Esophagus muscularis mucosa (tissue), 4 donors: Measurements from ENCODE around the gene RCOR1. TPM values are rescaled to one million over a fixed set of nuclear protein-coding genes. Genes with fewer than 3 reads are reported as not detected.

Source experiments
- DNase-seq: peaks from one replicate; pipeline ENCODE4 v3.0.0-alpha.2; 2017; ENCODE audit errors: extremely low spot score
- H3K27ac ChIP-seq, 4 donors: fragments of 200-600 bp; sonication (generic); replicated peaks in 1 of 4; 1 replicate in 3 of 4; 2 replicates in 1 of 4; pipeline ENCODE4 v1.5.1; 2016 to 2019; ENCODE audit warnings: mild to moderate bottlenecking in 1 of 4
- H3K27me3 ChIP-seq, 4 donors: fragments of 200-600 bp; sonication (generic); one replicate each; pipeline versions ENCODE4 v1.5.1 to v1.6.0; 2016 to 2019
- H3K36me3 ChIP-seq, 4 donors: fragments of 200-600 bp; sonication (generic); one replicate each; pipeline ENCODE4 v1.5.1; 2016 to 2019
- H3K4me1 ChIP-seq, 4 donors: fragments of 200-600 bp; sonication (generic); one replicate each; pipeline ENCODE4 v1.5.1; 2016 to 2019
- H3K4me3 ChIP-seq, 4 donors: fragments of 200-600 bp; sonication (generic); 1 replicate in 2 of 4; 2 replicates in 2 of 4; pipeline ENCODE4 v1.5.1; 2016 to 2019; ENCODE audit warnings: mild to moderate bottlenecking in 4 of 4, moderate library complexity in 1 of 4
- H3K9me3 ChIP-seq, 4 donors: fragments of 200-600 bp; sonication (generic); 1 replicate in 3 of 4; 2 replicates in 1 of 4; pipeline ENCODE4 v1.5.1; 2016 to 2019
- CTCF ChIP-seq, 3 experiments: fragments of 200-600 bp in 2 of 3; fragments of 450-650 bp in 1 of 3; sonication (generic) in 2 of 3; IDR thresholded peaks; one replicate each; pipeline ENCODE4 v1.5.1; 2017 to 2019; ENCODE audit warnings: antibody characterized with exemption in 3 of 3, mild to moderate bottlenecking in 2 of 3, moderate library complexity in 1 of 3
- EP300 ChIP-seq: sonication (generic); formaldehyde crosslinking; IDR thresholded peaks from one replicate; pipeline ENCODE4 v1.6.1; 2017; ENCODE audit warnings: antibody characterized with exemption
- POLR2A ChIP-seq: fragments of 450-650 bp; IDR thresholded peaks from one replicate; pipeline ENCODE4 v1.6.1; 2017; ENCODE audit warnings: antibody characterized with exemption, moderate library complexity, mild to moderate bottlenecking, low read depth
- POLR2AphosphoS5 ChIP-seq, 2 donors: sonication (generic); formaldehyde crosslinking; IDR thresholded peaks; one replicate each; pipeline ENCODE4 v1.6.1; 2017; ENCODE audit warnings: antibody characterized with exemption in 2 of 2
- WGBS: methylation state at CpG from one replicate; pipeline ENCODE4 v1.1.5; 2018; 5-methylcytosine and 5-hydroxymethylcytosine counted together
- intact Hi-C: fragments of 100-400 bp; cut with DNase I; formaldehyde crosslinking; loops from one replicate; pipeline ENCODE4 v1.15.1; 2023
- total RNA-seq, 4 donors: library from RNA; depleted of rRNA; stranded (reverse); fragments of >200 nt; gene quantifications; one replicate each; pipeline versions ENCODE4 v1.1.0 to v1.2.1, GENCODE V29; 2016

Gene RCOR1
- total RNA-seq, 4 donors from 2014 or later, result 12.9 to 14.8 (median 13.8) TPM

DNA sequence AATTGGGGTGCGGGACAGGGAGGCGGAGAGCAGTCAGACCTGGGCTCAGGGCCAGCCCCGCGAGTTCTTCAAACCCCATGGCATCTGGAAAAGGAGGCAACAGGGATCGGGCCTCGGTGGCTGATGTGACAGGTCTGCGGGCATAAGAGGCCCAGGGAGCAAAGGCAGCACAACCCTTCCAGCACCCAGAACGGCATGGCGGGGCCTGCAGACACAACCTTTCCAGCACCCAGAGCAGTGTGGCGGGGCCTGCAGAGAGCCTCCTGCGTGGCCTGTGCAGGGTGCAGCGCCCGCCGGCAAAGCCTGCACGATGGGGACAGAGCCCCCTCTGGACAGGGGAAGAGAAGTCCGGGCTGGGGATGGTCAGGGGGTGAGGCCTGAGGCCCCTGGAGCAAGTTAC, 158.6 kb downstream of the RCOR1 start:
- Histone ChIP-seq H3K27me3 (no peaks in the 10 kb centered on the region), H3K36me3 (peaks cover 0 to 11% (median 0%) of the 10 kb centered on the region in 4 donors), H3K4me1 (no peaks in the 10 kb centered on the region), H3K4me3 (no peak overlapping the region), H3K27ac (no peak overlapping the region), H3K9me3 (no peaks in the 10 kb centered on the region)
- DNase-seq, result no peak
- 93% methylated on average over 13 of the region's 16 CpGs for WGBS
- intact Hi-C loops, result no loop called here
- no peak for TF ChIP-seq CTCF (IDR thresholded peaks at IDR 0.05)
- TF ChIP-seq POLR2A, result no peak
- TF ChIP-seq POLR2AphosphoS5 (IDR thresholded peaks at IDR 0.05), result no peak
- no peak for TF ChIP-seq EP300

GRCh38 chr14:102752239-102752847, 159.9 kb downstream of the RCOR1 start:
- no peak overlapping the region for H3K4me3 ChIP-seq
- H3K27me3 ChIP-seq, result peaks cover 0 to 2% (median 0%) of the 10 kb centered on the region in 4 donors
- intact Hi-C loops, result no loop called here
- no peaks in the 10 kb centered on the region for H3K9me3 ChIP-seq
- peaks cover 0 to 8% (median 0%) of the 10 kb centered on the region in 4 donors for H3K36me3 ChIP-seq
- no peak for DNase-seq
- TF ChIP-seq POLR2A, result no peak
- TF ChIP-seq EP300, result no peak
- no peak for TF ChIP-seq CTCF (IDR thresholded peaks at IDR 0.05)
- TF ChIP-seq POLR2AphosphoS5 (IDR thresholded peaks at IDR 0.05), result no peak
- 77% methylated on average over 4 of the region's 14 CpGs for whole genome bisulfite sequencing
- no peak overlapping the region for H3K27ac ChIP-seq
- no peaks in the 10 kb centered on the region for H3K4me1 ChIP-seq

GRCh38 chr14:102754370-102755262, 162.2 kb downstream of the RCOR1 start:
- Histone ChIP-seq H3K4me1 (no peaks in the 10 kb centered on the region), H3K9me3 (no peaks in the 10 kb centered on the region), H3K27me3 (peaks cover 0 to 8% (median 0%) of the 10 kb centered on the region in 4 donors), H3K36me3 (peaks cover 0 to 3% (median 0%) of the 10 kb centered on the region in 4 donors), H3K4me3 (no peak overlapping the region), H3K27ac (no peak overlapping the region)
- no peak for DNase-seq
- TF ChIP-seq POLR2AphosphoS5 (IDR thresholded peaks at IDR 0.05), result no peak
- TF ChIP-seq POLR2A, result no peak
- TF ChIP-seq EP300, result no peak
- TF ChIP-seq CTCF (IDR thresholded peaks at IDR 0.05), result no peak
- WGBS, result 88% methylated on average over 17 of the region's 17 CpGs
- intact Hi-C loops, result no loop called here

- WGBS, result 90% methylated on average over 11 of the region's 11 CpGs
Measured at GRCh38 chr14:102757646-102758045, 165.2 kb downstream of the RCOR1 start.

More at GRCh38 chr14:102757646-102758045, 165.2 kb downstream of the RCOR1 start:
- no peak for TF ChIP-seq POLR2A
- TF ChIP-seq EP300, result no peak
- TF ChIP-seq POLR2AphosphoS5 (IDR thresholded peaks at IDR 0.05), result no peak
- TF ChIP-seq CTCF (IDR thresholded peaks at IDR 0.05), result no peak
- H3K9me3 ChIP-seq, result no peaks in the 10 kb centered on the region
- H3K27ac ChIP-seq, result no peak overlapping the region
- intact Hi-C loops, result no loop called here
- DNase-seq, result no peak
- H3K4me1 ChIP-seq, result peaks cover 0 to 9% (median 8%) of the 10 kb centered on the region in 4 donors
- no peaks in the 10 kb centered on the region for H3K36me3 ChIP-seq
- H3K27me3 ChIP-seq, result peaks cover 0 to 36% (median 4%) of the 10 kb centered on the region in 4 donors
- no peak overlapping the region for H3K4me3 ChIP-seq
